Endometrial microvascular endothelial cells (primary cell): Measurements from ENCODE around the gene RNF213. TPM values are rescaled to one million over a fixed set of nuclear protein-coding genes. Genes with fewer than 3 reads are reported as not detected.
"Not testable (repeated sequence)": the region's sequence is repeated elsewhere in the genome, so short reads cannot be mapped to it uniquely, and the experiment has no call there.

Source experiments
- in situ Hi-C: cut with HindIII; loops from 2 replicates; pipeline ENCODE4 v1.10.0; 2017; ENCODE audit warnings: low sequenced_read_pairs, low pct_unique_long_range_greater_than_20kb; ENCODE audit errors: inconsistent ontology term
- total RNA-seq: library from RNA; depleted of rRNA; stranded (reverse); fragments of >200 nt; gene quantifications from one replicate; pipeline ENCODE4 v1.2.3, GENCODE V29; 2015; ENCODE audit errors: inconsistent ontology term

The RNF213 gene
- total RNA-seq, 1 donor from 2014 or later = 80.8 TPM

GRCh38 chr17:80307994-80308691 lies 47.5 kb downstream of the RNF213 start:
- in situ Hi-C loops = no loop called here

- in situ Hi-C loops = no loop called here
Observed at GRCh38 chr17:80308692-80309517, 48.3 kb downstream of the RNF213 start.

GRCh38 chr17:80311216-80311827 lies 50.7 kb downstream of the RNF213 start:
- in situ Hi-C loops = no loop called here

GRCh38 chr17:80312621-80313135 lies 52.0 kb downstream of the RNF213 start:
- in situ Hi-C loops = no loop called here

- in situ Hi-C loops = no loop called here
Observed at GRCh38 chr17:80313160-80313829, 52.6 kb downstream of the RNF213 start.

- in situ Hi-C loops = not testable (repeated sequence)
Observed at GRCh38 chr17:80313946-80314345, 53.3 kb downstream of the RNF213 start.

GRCh38 chr17:80315517-80316182 lies 55.0 kb downstream of the RNF213 start:
- in situ Hi-C loops = no loop called here

GRCh38 chr17:80316431-80316830 lies 55.8 kb downstream of the RNF213 start:
- in situ Hi-C loops = no loop called here

GRCh38 chr17:80316927-80317705 lies 56.5 kb downstream of the RNF213 start:
- in situ Hi-C loops = no loop called here

GRCh38 chr17:80317706-80317980 lies 57.0 kb downstream of the RNF213 start:
- in situ Hi-C loops = no loop called here

- in situ Hi-C loops = no loop called here
Observed at GRCh38 chr17:80318166-80318565, 57.5 kb downstream of the RNF213 start.

- in situ Hi-C loops = no loop called here
Observed at GRCh38 chr17:80319262-80319998, 58.8 kb downstream of the RNF213 start.

GRCh38 chr17:80319999-80320344 lies 59.3 kb downstream of the RNF213 start:
- in situ Hi-C loops = no loop called here

GRCh38 chr17:80320496-80320895 lies 59.8 kb downstream of the RNF213 start:
- in situ Hi-C loops = no loop called here

- in situ Hi-C loops = no loop called here
Observed at GRCh38 chr17:80322864-80323263, 62.2 kb downstream of the RNF213 start.

GRCh38 chr17:80323982-80324381 lies 63.3 kb downstream of the RNF213 start:
- in situ Hi-C loops = no loop called here

GRCh38 chr17:80327518-80327917 lies 66.9 kb downstream of the RNF213 start:
- in situ Hi-C loops = no loop called here
